Stomach (tissue), 9 donors: ENCODE measurements around the gene REC8. TPM values are rescaled to one million over a fixed set of nuclear protein-coding genes. Genes with fewer than 3 reads are reported as not detected.

Experiments used
- DNase-seq, 2 donors: peaks; one replicate each; pipeline versions ENCODE4 v3.0.0 to v3.0.0-alpha.2; 2013 to 2019
- H3K27ac ChIP-seq, 5 donors: fragments of 200-600 bp in 4 of 5; sonication (generic) in 4 of 5; one replicate each; pipeline ENCODE4 v1.5.1; 2013 to 2019; ENCODE audit warnings: mild to moderate bottlenecking in 1 of 5, moderate library complexity in 1 of 5
- H3K27me3 ChIP-seq, 3 donors: fragments of 200-600 bp; sonication (generic); one replicate each; pipeline ENCODE4 v1.5.1; 2017 to 2019; ENCODE audit warnings: mixed run types in 1 of 3
- H3K36me3 ChIP-seq, 4 donors: fragments of 200-600 bp; sonication (generic); 1 replicate in 3 of 4; 2 replicates in 1 of 4; pipeline ENCODE4 v1.5.1; 2016 to 2019
- H3K4me1 ChIP-seq, 4 donors: fragments of 200-600 bp; sonication (generic); one replicate each; pipeline ENCODE4 v1.5.1; 2016 to 2019
- H3K4me3 ChIP-seq, 4 donors: fragments of 200-600 bp; sonication (generic) in 3 of 4; one replicate each; pipeline ENCODE4 v1.5.1; 2016 to 2019; ENCODE audit warnings: mild to moderate bottlenecking in 1 of 4
- H3K9me3 ChIP-seq, 4 donors: fragments of 200-600 bp; sonication (generic); one replicate each; pipeline ENCODE4 v1.5.1; 2016 to 2019
- CTCF ChIP-seq, 7 experiments: fragments of 450-650 bp in 4 of 7; fragments of 200-600 bp in 3 of 7; sonication (generic) in 3 of 7; IDR thresholded peaks; one replicate each; pipeline ENCODE4 v1.5.1; 2016 to 2019; ENCODE audit warnings: antibody characterized with exemption in 7 of 7, control low read depth in 2 of 7, mild to moderate bottlenecking in 1 of 7
- EP300 ChIP-seq: sonication (generic); formaldehyde crosslinking; IDR thresholded peaks from one replicate; pipeline ENCODE4 v1.6.1; 2017; ENCODE audit warnings: antibody characterized with exemption
- POLR2A ChIP-seq, 4 donors: fragments of 450-650 bp; IDR thresholded peaks; one replicate each; pipeline ENCODE4 v1.6.1; 2016; ENCODE audit warnings: antibody characterized with exemption in 4 of 4, control low read depth in 2 of 4, mild to moderate bottlenecking in 1 of 4, moderate library complexity in 1 of 4
- POLR2AphosphoS5 ChIP-seq, 3 donors: sonication (generic); formaldehyde crosslinking; IDR thresholded peaks; one replicate each; pipeline ENCODE4 v1.6.1; 2016; ENCODE audit warnings: antibody characterized with exemption in 3 of 3
- whole genome bisulfite sequencing, 5 donors: extraction: QIAGEN DNeasy Blood & Tissue Kit in 3 of 5; methylation state at CpG; one replicate each; pipeline versions ENCODE4 v1.1.5 to v1.1.7; 2013 to 2018; 5-methylcytosine and 5-hydroxymethylcytosine counted together
- intact Hi-C: fragments of 100-400 bp; cut with DNase I; formaldehyde crosslinking; loops from one replicate; pipeline ENCODE4 v1.15.1; 2023; ENCODE audit warnings: low total_unique reads
- polyA plus RNA-seq, 3 donors: library from polyadenylated mRNA; stranded (reverse); fragments of 200-250 nt; gene quantifications; one replicate each; pipeline ENCODE4 v1.2.3, GENCODE V29; 2013
- total RNA-seq, 5 donors: library from RNA; depleted of rRNA; stranded (reverse); fragments of >200 nt; gene quantifications; one replicate each; pipeline versions ENCODE4 v1.1.0 to v1.2.3, GENCODE V29; 2014 to 2016
- donor health status: healthy with polysubstance abuse.
- donor health status: Bipolar disorder and iron deficiency.
- donor health status: healthy.

The REC8 gene
- total and polyA plus RNA-seq, 8 donors, result 14.5 to 122 (median 42.1) TPM

DNA sequence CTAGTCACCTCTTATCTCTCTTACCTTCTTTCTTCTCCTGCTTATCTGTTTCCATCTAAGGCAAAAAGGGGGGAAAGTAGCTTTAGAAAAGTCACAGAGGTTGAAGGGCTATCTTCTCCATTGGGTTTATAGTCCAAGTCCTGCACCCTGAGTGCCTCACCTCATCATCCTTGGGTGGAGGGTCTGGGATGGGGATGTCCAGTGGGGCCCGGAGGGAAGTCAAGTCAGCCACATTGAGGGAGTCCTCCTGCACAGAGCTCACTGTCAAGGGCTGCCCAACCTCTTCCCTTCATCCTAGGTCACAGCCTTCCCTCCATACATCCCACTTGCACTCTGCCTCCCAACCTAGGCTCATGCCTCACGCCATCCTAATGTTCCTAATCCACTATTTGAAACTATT, 26.7 kb upstream of the REC8 start:
- Histone ChIP-seq H3K4me1 (peaks cover 31 to 70% (median 63%) of the 10 kb centered on the region in 4 donors), H3K27ac (peak overlapping the region; percentile 91 to 98 (median 97)), H3K9me3 (no peaks in the 10 kb centered on the region), H3K36me3 (peaks cover 5 to 33% (median 30%) of the 10 kb centered on the region in 4 donors), H3K27me3 (no peaks in the 10 kb centered on the region), H3K4me3 (peak overlapping the region in 2 of 4 donors; percentile 76 to 84)
- intact Hi-C loops, result no loop called here
- TF ChIP-seq POLR2A (IDR thresholded peaks at IDR 0.05), result no peak
- TF ChIP-seq CTCF (IDR thresholded peaks at IDR 0.05), result no peak
- no peak for TF ChIP-seq POLR2AphosphoS5 (IDR thresholded peaks at IDR 0.05)
- no peak for DNase-seq
- WGBS, 5 donors, result 82 to 96% (median 93%) methylated on average over 2 of the region's 2 CpGs

DNA sequence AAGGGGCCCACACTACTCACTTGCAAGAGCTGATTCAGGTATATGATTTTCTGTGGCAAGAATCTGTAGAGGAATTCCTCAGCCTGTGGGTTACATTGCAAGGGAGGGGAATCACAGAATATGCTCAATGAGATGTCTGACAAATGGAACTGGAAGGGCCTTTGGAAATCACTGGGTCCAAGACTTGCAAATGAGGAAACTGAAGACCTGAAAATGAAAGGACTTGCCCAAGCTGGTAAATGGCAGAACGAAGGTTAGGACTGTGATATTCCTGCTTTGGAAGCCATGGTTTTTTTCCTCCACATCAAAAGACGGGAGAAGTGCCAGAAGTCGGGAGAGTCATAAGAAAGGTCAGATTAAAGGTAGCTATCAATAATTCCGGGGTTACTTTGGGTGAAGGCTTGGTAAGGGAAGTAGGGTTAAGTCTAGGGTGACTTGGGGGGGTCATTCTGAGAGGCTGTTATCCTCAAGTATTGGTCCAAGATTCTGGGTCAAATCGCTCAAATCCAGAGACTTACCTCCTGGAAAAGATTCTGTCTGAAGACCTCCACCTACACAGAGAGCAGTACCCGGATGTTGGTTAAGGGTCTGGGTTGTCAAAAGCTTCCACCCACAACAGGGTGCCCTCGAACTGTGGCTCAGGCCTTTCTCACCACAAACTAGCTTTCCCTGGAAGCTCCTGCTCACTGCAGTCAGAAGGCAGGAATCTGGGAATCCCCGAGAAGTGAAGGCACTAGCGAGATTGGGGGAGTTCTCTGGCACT, 26.0 kb upstream of the REC8 start:
- 4 to 10% (median 7%) methylated on average over 6 to 9 of the region's 9 CpGs for WGBS, 5 donors

GRCh38 chr14:24146453-24146977, 25.4 kb upstream of the REC8 start, which contains the start of gene PSME2:
Gene PSME2, minus strand, starts transcription at chr14:24146610. Its CDS starts 29 bp downstream, at chr14:24146581.
- H3K27ac ChIP-seq, result peak within 1 kb of the TSS; percentile 91 to 98 (median 97)
- peak; percentile 95 to 98 for DNase-seq
- no peaks in the 10 kb centered on the region for H3K9me3 ChIP-seq
- peaks cover 16 to 46% (median 43%) of the 10 kb centered on the region in 4 donors for H3K36me3 ChIP-seq
- 0 to 2% (median 1%) methylated on average over 24 to 25 of the region's 25 CpGs for WGBS, 5 donors
- peaks cover 31 to 69% (median 55%) of the 10 kb centered on the region in 4 donors for H3K4me1 ChIP-seq
- intact Hi-C loops, result no loop called here
- no peaks in the 10 kb centered on the region for H3K27me3 ChIP-seq
- peak within 1 kb of the TSS; percentile 76 to 96 (median 88) for H3K4me3 ChIP-seq
- no peak for TF ChIP-seq POLR2A (IDR thresholded peaks at IDR 0.05)
- TF ChIP-seq POLR2AphosphoS5 (IDR thresholded peaks at IDR 0.05), result peak in 2 of 3 donors; percentile 70 to 72

More for the DNA sequence above, 26.0 kb upstream of the REC8 start:
- peaks cover 10 to 40% (median 37%) of the 10 kb centered on the region in 4 donors for H3K36me3 ChIP-seq
- H3K4me1 ChIP-seq, result peaks cover 31 to 70% (median 57%) of the 10 kb centered on the region in 4 donors
- no peak for DNase-seq
- H3K27me3 ChIP-seq, result no peaks in the 10 kb centered on the region
- peak overlapping the region; percentile 91 to 98 (median 97) for H3K27ac ChIP-seq
- intact Hi-C loops, result no loop called here
- no peaks in the 10 kb centered on the region for H3K9me3 ChIP-seq
- TF ChIP-seq EP300 (no peak), POLR2AphosphoS5 (IDR thresholded peaks at IDR 0.05) (no peak), POLR2A (IDR thresholded peaks at IDR 0.05) (no peak), CTCF (IDR thresholded peaks at IDR 0.05) (no peak)
- peak overlapping the region; percentile 76 to 96 (median 88) for H3K4me3 ChIP-seq

GRCh38 chr14:24146978-24147760, 24.7 kb upstream of the REC8 start, which contains the start of gene RNF31:
Gene RNF31, plus strand, starts transcription at chr14:24147498. Its CDS starts 201 bp downstream, at chr14:24147699.
- Histone ChIP-seq H3K27ac (peak within 1 kb of the TSS; percentile 91 to 98 (median 97)), H3K36me3 (peaks cover 22 to 53% (median 50%) of the 10 kb centered on the region in 4 donors), H3K4me1 (peaks cover 27 to 64% (median 50%) of the 10 kb centered on the region in 4 donors), H3K4me3 (peak within 1 kb of the TSS; percentile 76 to 96 (median 88)), H3K27me3 (no peaks in the 10 kb centered on the region), H3K9me3 (no peaks in the 10 kb centered on the region)
- TF ChIP-seq POLR2AphosphoS5 (IDR thresholded peaks at IDR 0.05) (peak; percentile 51 to 88 (median 56)), POLR2A (IDR thresholded peaks at IDR 0.05) (no peak)
- intact Hi-C loops, result no loop called here
- WGBS, 5 donors, result 0 to 1% (median 0%) methylated on average over 38 to 57 of the region's 57 CpGs
- DNase-seq, result peak; percentile 98 to 100
